ENCODE results near the gene TGFB3. TPM values are rescaled to one million over a fixed set of nuclear protein-coding genes. Genes with fewer than 3 reads are reported as not detected.

Gene TGFB3
- total RNA-seq, 1 experiment from 2014 or later: 1.7 TPM

DNA sequence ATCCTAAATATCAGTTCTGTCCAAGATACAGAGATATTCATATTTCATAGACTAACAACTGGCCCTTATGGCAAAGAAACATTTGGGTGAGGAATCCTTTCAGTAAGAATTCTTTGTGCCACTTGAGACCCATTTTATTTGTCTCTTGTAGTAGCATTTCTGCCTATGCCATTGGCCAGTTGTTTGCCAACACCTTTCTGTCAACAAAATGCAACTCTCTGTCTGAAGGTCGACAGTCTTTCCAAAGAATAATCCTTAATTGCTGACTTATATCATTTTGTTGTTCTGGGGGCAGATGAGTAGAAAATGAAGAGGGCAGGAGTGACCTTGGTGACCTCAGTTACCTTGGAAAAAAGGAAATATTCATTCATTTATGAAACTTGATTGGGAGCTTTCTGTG lies 14.7 kb upstream of the TGFB3 start:
- H3K4me3 Mint-ChIP-seq: no peak overlapping the region
- DNase-seq (ENCODE audit: low spot score) (no peak), ATAC-seq (no peak)
- ChIA-PET CTCF (no interaction called here), POLR2A (no interaction called here)
- no peaks in the 10 kb centered on the region for H3K4me1 Mint-ChIP-seq
- H3K36me3 Mint-ChIP-seq: peaks cover 14% of the 10 kb centered on the region
- no peak overlapping the region for H3K27ac Mint-ChIP-seq
- no peaks in the 10 kb centered on the region for H3K9me3 Mint-ChIP-seq
- H3K27me3 Mint-ChIP-seq (ENCODE audit: low read depth): no peaks in the 10 kb centered on the region
- TF ChIP-seq MYBL2 (CRISPR knock-in tag; IDR thresholded peaks at IDR 0.05) (no peak), EMX1 (CRISPR knock-in tag; IDR thresholded peaks at IDR 0.05) (no peak), GTF2I (CRISPR knock-in tag; conservative IDR thresholded peaks at IDR 0.05) (no peak), MXD4 (CRISPR knock-in tag; IDR thresholded peaks at IDR 0.05; ENCODE audit: borderline replicate concordance) (no peak), RORB (CRISPR knock-in tag; IDR thresholded peaks at IDR 0.05) (no peak)
- TF ChIP-seq, protein P1, sequence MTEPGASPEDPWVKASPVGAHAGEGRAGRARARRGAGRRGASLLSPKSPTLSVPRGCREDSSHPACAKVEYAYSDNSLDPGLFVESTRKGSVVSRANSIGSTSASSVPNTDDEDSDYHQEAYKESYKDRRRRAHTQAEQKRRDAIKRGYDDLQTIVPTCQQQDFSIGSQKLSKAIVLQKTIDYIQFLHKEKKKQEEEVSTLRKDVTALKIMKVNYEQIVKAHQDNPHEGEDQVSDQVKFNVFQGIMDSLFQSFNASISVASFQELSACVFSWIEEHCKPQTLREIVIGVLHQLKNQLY (CRISPR knock-in tag; IDR thresholded peaks at IDR 0.05): no peak
- TF ChIP-seq, protein P2, sequence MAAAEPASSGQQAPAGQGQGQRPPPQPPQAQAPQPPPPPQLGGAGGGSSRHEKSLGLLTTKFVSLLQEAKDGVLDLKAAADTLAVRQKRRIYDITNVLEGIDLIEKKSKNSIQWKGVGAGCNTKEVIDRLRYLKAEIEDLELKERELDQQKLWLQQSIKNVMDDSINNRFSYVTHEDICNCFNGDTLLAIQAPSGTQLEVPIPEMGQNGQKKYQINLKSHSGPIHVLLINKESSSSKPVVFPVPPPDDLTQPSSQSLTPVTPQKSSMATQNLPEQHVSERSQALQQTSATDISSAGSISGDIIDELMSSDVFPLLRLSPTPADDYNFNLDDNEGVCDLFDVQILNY (CRISPR knock-in tag; IDR thresholded peaks at IDR 0.05): no peak
- TF ChIP-seq, protein P3, sequence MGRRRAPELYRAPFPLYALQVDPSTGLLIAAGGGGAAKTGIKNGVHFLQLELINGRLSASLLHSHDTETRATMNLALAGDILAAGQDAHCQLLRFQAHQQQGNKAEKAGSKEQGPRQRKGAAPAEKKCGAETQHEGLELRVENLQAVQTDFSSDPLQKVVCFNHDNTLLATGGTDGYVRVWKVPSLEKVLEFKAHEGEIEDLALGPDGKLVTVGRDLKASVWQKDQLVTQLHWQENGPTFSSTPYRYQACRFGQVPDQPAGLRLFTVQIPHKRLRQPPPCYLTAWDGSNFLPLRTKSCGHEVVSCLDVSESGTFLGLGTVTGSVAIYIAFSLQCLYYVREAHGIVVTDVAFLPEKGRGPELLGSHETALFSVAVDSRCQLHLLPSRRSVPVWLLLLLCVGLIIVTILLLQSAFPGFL (CRISPR knock-in tag; IDR thresholded peaks at IDR 0.05; ENCODE audit: borderline replicate concordance): no peak
- TF ChIP-seq, protein P4, sequence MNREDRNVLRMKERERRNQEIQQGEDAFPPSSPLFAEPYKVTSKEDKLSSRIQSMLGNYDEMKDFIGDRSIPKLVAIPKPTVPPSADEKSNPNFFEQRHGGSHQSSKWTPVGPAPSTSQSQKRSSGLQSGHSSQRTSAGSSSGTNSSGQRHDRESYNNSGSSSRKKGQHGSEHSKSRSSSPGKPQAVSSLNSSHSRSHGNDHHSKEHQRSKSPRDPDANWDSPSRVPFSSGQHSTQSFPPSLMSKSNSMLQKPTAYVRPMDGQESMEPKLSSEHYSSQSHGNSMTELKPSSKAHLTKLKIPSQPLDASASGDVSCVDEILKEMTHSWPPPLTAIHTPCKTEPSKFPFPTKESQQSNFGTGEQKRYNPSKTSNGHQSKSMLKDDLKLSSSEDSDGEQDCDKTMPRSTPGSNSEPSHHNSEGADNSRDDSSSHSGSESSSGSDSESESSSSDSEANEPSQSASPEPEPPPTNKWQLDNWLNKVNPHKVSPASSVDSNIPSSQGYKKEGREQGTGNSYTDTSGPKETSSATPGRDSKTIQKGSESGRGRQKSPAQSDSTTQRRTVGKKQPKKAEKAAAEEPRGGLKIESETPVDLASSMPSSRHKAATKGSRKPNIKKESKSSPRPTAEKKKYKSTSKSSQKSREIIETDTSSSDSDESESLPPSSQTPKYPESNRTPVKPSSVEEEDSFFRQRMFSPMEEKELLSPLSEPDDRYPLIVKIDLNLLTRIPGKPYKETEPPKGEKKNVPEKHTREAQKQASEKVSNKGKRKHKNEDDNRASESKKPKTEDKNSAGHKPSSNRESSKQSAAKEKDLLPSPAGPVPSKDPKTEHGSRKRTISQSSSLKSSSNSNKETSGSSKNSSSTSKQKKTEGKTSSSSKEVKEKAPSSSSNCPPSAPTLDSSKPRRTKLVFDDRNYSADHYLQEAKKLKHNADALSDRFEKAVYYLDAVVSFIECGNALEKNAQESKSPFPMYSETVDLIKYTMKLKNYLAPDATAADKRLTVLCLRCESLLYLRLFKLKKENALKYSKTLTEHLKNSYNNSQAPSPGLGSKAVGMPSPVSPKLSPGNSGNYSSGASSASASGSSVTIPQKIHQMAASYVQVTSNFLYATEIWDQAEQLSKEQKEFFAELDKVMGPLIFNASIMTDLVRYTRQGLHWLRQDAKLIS (CRISPR knock-in tag; IDR thresholded peaks at IDR 0.05; ENCODE audit: borderline replicate concordance): no peak
- TF ChIP-seq, protein P5, sequence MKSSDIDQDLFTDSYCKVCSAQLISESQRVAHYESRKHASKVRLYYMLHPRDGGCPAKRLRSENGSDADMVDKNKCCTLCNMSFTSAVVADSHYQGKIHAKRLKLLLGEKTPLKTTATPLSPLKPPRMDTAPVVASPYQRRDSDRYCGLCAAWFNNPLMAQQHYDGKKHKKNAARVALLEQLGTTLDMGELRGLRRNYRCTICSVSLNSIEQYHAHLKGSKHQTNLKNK (CRISPR knock-in tag; IDR thresholded peaks at IDR 0.05): no peak
- TF ChIP-seq, protein P6, sequence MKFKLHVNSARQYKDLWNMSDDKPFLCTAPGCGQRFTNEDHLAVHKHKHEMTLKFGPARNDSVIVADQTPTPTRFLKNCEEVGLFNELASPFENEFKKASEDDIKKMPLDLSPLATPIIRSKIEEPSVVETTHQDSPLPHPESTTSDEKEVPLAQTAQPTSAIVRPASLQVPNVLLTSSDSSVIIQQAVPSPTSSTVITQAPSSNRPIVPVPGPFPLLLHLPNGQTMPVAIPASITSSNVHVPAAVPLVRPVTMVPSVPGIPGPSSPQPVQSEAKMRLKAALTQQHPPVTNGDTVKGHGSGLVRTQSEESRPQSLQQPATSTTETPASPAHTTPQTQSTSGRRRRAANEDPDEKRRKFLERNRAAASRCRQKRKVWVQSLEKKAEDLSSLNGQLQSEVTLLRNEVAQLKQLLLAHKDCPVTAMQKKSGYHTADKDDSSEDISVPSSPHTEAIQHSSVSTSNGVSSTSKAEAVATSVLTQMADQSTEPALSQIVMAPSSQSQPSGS (CRISPR knock-in tag; IDR thresholded peaks at IDR 0.05; ENCODE audit: borderline replicate concordance, low read depth): no peak

DNA sequence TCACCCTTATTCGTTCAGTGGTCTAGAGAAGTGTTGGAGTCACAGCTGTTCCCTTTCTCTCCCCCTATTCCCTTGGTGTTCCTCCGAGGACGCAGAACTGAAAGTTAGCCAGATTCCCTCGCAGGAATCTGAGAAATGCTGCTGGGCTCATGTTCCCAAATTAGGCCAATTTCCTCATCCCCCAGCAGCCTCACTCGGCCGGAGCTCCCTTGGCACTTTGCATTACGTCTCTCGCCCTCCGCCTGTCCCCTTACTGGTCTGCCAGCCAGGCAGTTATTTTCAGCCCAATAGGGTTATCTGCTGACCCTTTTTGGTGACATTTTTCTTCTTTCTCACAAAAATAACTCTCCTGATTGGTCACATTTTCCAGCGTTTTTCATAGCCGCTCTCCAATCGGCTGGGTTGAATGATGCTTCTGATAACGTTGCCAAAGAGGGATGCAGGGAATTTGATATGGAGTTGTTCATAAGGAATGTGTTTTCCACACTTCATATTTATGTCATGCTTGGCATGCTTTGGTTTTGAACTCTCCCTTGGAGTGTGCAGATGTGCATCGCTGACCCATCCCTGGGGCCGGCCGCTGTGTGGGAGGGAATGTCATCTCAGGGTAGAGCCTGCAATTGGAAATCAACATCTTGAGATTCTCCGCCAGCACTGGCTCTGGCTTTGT lies 13.7 kb upstream of the TGFB3 start:
- Mint-ChIP-seq H3K4me1 (no peaks in the 10 kb centered on the region), H3K36me3 (peaks cover 5% of the 10 kb centered on the region), H3K4me3 (no peak overlapping the region), H3K27me3 (ENCODE audit: low read depth) (no peaks in the 10 kb centered on the region), H3K9me3 (no peaks in the 10 kb centered on the region), H3K27ac (no peak overlapping the region)
- CTCF ChIA-PET: interaction anchor here (1.1 to 1.5 kb wide), 2 partner anchors 13 to 16 kb away, joined by 3 to 4 read pairs; no protein-coding TSS in a partner anchor
- POLR2A ChIA-PET: no interaction called here
- ATAC-seq (no peak), DNase-seq (ENCODE audit: low spot score) (no peak)
- TF ChIP-seq, protein P7, sequence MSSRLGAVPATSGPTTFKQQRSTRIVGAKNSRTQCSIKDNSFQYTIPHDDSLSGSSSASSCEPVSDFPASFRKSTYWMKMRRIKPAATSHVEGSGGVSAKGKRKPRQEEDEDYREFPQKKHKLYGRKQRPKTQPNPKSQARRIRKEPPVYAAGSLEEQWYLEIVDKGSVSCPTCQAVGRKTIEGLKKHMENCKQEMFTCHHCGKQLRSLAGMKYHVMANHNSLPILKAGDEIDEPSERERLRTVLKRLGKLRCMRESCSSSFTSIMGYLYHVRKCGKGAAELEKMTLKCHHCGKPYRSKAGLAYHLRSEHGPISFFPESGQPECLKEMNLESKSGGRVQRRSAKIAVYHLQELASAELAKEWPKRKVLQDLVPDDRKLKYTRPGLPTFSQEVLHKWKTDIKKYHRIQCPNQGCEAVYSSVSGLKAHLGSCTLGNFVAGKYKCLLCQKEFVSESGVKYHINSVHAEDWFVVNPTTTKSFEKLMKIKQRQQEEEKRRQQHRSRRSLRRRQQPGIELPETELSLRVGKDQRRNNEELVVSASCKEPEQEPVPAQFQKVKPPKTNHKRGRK (CRISPR knock-in tag; IDR thresholded peaks at IDR 0.05; ENCODE audit: borderline replicate concordance): no peak

All from WTC11 (cell line).